Measurements from ENCODE around the gene FBXO42. TPM values are rescaled to one million over a fixed set of nuclear protein-coding genes. Genes with fewer than 3 reads are reported as not detected.

The FBXO42 gene
- polyA plus RNA-seq, 3 donors, result 11.6 to 18.4 (median 16.9) TPM

DNA sequence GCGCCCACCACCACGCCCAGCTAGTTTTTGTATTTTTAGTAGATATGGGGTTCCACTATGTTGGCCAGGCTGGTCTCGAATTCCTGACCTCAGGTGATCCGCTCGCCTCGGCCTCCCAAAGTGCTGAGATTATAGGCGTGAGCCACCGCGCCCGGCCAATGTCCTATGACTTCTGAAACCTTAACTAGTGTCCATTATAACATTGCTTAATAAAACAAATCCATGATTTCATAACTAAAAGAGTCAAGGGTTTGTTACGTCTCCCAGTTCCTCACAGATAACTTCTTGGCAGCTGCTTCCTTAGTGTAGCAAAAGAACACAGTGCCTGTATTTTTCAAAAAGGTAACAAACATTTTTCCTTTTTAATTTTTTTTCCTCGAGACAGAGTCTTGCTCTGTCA, 53.6 kb downstream of the FBXO42 start:
- Histone ChIP-seq H3K4me1 (ENCODE audit: control insufficient read depth in 1 of 2, insufficient read depth in 2 of 2, low read length in 2 of 2) (peaks cover 18 to 34% of the 10 kb centered on the region in 2 donors), H3K79me2 (ENCODE audit: insufficient read depth, low read length) (peaks cover 17% of the 10 kb centered on the region), H3K27me3 (ENCODE audit: control insufficient read depth in 2 of 2, insufficient read depth in 2 of 2, low read length in 2 of 2) (no peaks in the 10 kb centered on the region), H3K4me2 (replicated peaks; ENCODE audit: extremely low read depth, low read length, poor library complexity, severe bottlenecking) (no peak overlapping the region), H3K27ac (ENCODE audit: low read depth in 1 of 2, low read length in 2 of 2) (no peak overlapping the region), H3K36me3 (replicated peaks in 1 of 2; ENCODE audit: control insufficient read depth in 1 of 2, insufficient read depth in 2 of 2, low read length in 2 of 2) (peaks cover 38 to 69% of the 10 kb centered on the region in 2 donors), H3K4me3 (replicated peaks in 1 of 3; ENCODE audit: low read depth in 2 of 3, low read length in 3 of 3) (no peak overlapping the region), H2AFZ (ENCODE audit: insufficient read depth, low read depth, low read length, poor library complexity, severe bottlenecking) (no peak overlapping the region), H3K9me3 (replicated peaks in 1 of 2; ENCODE audit: control insufficient read depth in 1 of 2, insufficient read depth in 1 of 2, low read length in 2 of 2) (no peaks in the 10 kb centered on the region), H4K20me1 (ENCODE audit: insufficient read depth, low read length) (peaks cover 61% of the 10 kb centered on the region), H3K9ac (ENCODE audit: insufficient read depth, low read length, poor library complexity, severe bottlenecking) (no peak overlapping the region)
- 79% methylated on average over 8 of the region's 12 CpGs for WGBS (ENCODE audit: insufficient coverage)
- intact Hi-C loops (cut with micrococcal nuclease), result no loop called here
- TF ChIP-seq, protein P1, sequence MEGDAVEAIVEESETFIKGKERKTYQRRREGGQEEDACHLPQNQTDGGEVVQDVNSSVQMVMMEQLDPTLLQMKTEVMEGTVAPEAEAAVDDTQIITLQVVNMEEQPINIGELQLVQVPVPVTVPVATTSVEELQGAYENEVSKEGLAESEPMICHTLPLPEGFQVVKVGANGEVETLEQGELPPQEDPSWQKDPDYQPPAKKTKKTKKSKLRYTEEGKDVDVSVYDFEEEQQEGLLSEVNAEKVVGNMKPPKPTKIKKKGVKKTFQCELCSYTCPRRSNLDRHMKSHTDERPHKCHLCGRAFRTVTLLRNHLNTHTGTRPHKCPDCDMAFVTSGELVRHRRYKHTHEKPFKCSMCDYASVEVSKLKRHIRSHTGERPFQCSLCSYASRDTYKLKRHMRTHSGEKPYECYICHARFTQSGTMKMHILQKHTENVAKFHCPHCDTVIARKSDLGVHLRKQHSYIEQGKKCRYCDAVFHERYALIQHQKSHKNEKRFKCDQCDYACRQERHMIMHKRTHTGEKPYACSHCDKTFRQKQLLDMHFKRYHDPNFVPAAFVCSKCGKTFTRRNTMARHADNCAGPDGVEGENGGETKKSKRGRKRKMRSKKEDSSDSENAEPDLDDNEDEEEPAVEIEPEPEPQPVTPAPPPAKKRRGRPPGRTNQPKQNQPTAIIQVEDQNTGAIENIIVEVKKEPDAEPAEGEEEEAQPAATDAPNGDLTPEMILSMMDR (IDR thresholded peaks at IDR 0.05), result no peak
- H3K4me3 Mint-ChIP-seq, result no peak overlapping the region
- peaks cover 33% of the 10 kb centered on the region for H3K4me1 Mint-ChIP-seq
- no peaks in the 10 kb centered on the region for H3K9me3 Mint-ChIP-seq
- H3K36me3 Mint-ChIP-seq, result peaks cover 50 to 79% of the 10 kb centered on the region in 2 donors
- H3K27ac Mint-ChIP-seq, result peak overlapping the region in 4 of 7 donors; percentile 30 to 79 (median 56)
- no peak for DNase-seq
- no peaks in the 10 kb centered on the region for H3K27me3 Mint-ChIP-seq (ENCODE audit: low read depth in 3 of 3)

DNA sequence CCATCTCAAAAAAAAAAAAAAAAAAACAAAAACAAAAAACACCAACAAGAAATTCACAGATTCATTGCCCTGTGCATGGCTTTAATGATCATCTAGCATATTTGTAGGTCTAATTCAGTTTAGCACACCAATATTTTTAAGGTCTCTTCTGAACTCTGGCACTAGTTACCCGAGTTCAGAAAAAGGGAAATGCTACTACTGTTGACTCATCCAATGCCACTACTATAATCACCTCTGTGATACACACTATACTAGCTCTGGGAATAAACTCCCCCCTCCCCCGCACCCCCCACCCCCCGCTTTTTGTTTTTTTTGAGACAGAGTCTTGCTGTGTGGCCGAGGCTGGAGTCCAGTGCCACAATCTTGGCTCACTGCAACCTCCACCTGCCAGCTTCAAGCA, 55.6 kb downstream of the FBXO42 start:
- Histone ChIP-seq H2AFZ (ENCODE audit: insufficient read depth, low read depth, low read length, poor library complexity, severe bottlenecking) (no peak overlapping the region), H4K20me1 (ENCODE audit: insufficient read depth, low read length) (peaks cover 58% of the 10 kb centered on the region), H3K27me3 (ENCODE audit: control insufficient read depth in 2 of 2, insufficient read depth in 2 of 2, low read length in 2 of 2) (no peaks in the 10 kb centered on the region), H3K9ac (ENCODE audit: insufficient read depth, low read length, poor library complexity, severe bottlenecking) (no peak overlapping the region), H3K4me1 (ENCODE audit: control insufficient read depth in 1 of 2, insufficient read depth in 2 of 2, low read length in 2 of 2) (peaks cover 26 to 45% of the 10 kb centered on the region in 2 donors), H3K4me3 (replicated peaks in 1 of 3; ENCODE audit: low read depth in 2 of 3, low read length in 3 of 3) (no peak overlapping the region), H3K79me2 (ENCODE audit: insufficient read depth, low read length) (peaks cover 25% of the 10 kb centered on the region), H3K9me3 (replicated peaks in 1 of 2; ENCODE audit: control insufficient read depth in 1 of 2, insufficient read depth in 1 of 2, low read length in 2 of 2) (no peaks in the 10 kb centered on the region), H3K4me2 (replicated peaks; ENCODE audit: extremely low read depth, low read length, poor library complexity, severe bottlenecking) (no peak overlapping the region), H3K36me3 (replicated peaks in 1 of 2; ENCODE audit: control insufficient read depth in 1 of 2, insufficient read depth in 2 of 2, low read length in 2 of 2) (peaks cover 25 to 64% of the 10 kb centered on the region in 2 donors), H3K27ac (ENCODE audit: low read depth in 1 of 2, low read length in 2 of 2) (peak overlapping the region in 1 of 2 donors; percentile 41)
- Mint-ChIP-seq H3K4me1 (peaks cover 32% of the 10 kb centered on the region), H3K36me3 (peaks cover 40 to 66% of the 10 kb centered on the region in 2 donors), H3K9me3 (peaks cover 0 to 1% (median 0%) of the 10 kb centered on the region in 7 donors), H3K4me3 (no peak overlapping the region), H3K27me3 (ENCODE audit: low read depth in 3 of 3) (no peaks in the 10 kb centered on the region), H3K27ac (peak overlapping the region in 6 of 7 donors; percentile 45 to 87 (median 56))
- WGBS (ENCODE audit: insufficient coverage), result no CpG with 5 or more reads among the region's 4 CpGs
- TF ChIP-seq, protein P1 (IDR thresholded peaks at IDR 0.05), result no peak
- intact Hi-C loops (cut with micrococcal nuclease), result no loop called here
- DNase-seq, result peak; percentile 17 to 48 (median 47)

Data from CD14-positive monocyte (primary cell).